Measurements from ENCODE around the gene SLC45A3.

Gene SLC45A3

DNA sequence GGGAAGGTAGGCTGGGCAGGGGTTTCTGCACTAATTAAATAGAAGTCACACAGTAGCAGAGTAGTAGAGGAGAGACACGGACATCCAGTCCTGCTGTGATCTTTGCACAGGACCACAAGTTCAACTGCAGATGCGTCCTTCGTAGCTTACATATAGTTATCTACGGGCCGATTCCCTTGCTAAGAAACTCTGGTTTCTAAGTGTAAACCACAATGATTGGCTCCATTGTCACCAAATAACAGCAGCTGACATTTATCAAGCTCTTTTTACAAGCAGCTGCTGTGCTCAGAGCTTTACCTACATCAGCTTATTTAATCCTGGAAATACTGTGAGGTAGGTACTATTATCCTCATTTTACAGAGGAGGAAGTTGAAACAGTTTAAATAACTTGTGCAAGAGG is 3.1 kb downstream of the SLC45A3 start:
- Histone ChIP-seq H3K4me1 (ENCODE audit: insufficient read depth, low read length) (peaks cover 37% of the 10 kb centered on the region), H3K9me3 (ENCODE audit: insufficient read depth, low read depth, low read length) (no peaks in the 10 kb centered on the region), H3K27me3 (ENCODE audit: insufficient read depth, low read length) (peaks cover 6% of the 10 kb centered on the region), H3K27ac (ENCODE audit: low read depth, low read length) (no peak overlapping the region), H3K4me3 (ENCODE audit: low read length) (no peak overlapping the region), H3K9ac (ENCODE audit: low read depth, low read length) (no peak overlapping the region), H3K36me3 (ENCODE audit: insufficient read depth, low read length) (no peaks in the 10 kb centered on the region)
- 76% methylated on average over 5 of the region's 5 CpGs for WGBS

GRCh38 chr1:205676597-205676996 is 3.7 kb downstream of the SLC45A3 start:
- Histone ChIP-seq H3K27ac (ENCODE audit: low read depth, low read length) (no peak overlapping the region), H3K4me3 (ENCODE audit: low read length) (no peak overlapping the region), H3K9me3 (ENCODE audit: insufficient read depth, low read depth, low read length) (no peaks in the 10 kb centered on the region), H3K36me3 (ENCODE audit: insufficient read depth, low read length) (no peaks in the 10 kb centered on the region), H3K9ac (ENCODE audit: low read depth, low read length) (no peak overlapping the region), H3K4me1 (ENCODE audit: insufficient read depth, low read length) (peaks cover 41% of the 10 kb centered on the region), H3K27me3 (ENCODE audit: insufficient read depth, low read length) (peaks cover 6% of the 10 kb centered on the region)
- 89% methylated on average over 3 of the region's 3 CpGs for WGBS

GRCh38 chr1:205676002-205676401 is 4.3 kb downstream of the SLC45A3 start:
- H3K9ac ChIP-seq (ENCODE audit: low read depth, low read length): no peak overlapping the region
- H3K4me1 ChIP-seq (ENCODE audit: insufficient read depth, low read length): peaks cover 47% of the 10 kb centered on the region
- WGBS: 92% methylated on average over 5 of the region's 5 CpGs
- no peak overlapping the region for H3K27ac ChIP-seq (ENCODE audit: low read depth, low read length)
- H3K36me3 ChIP-seq (ENCODE audit: insufficient read depth, low read length): no peaks in the 10 kb centered on the region
- H3K4me3 ChIP-seq (ENCODE audit: low read length): no peak overlapping the region
- no peaks in the 10 kb centered on the region for H3K9me3 ChIP-seq (ENCODE audit: insufficient read depth, low read depth, low read length)
- H3K27me3 ChIP-seq (ENCODE audit: insufficient read depth, low read length): peaks cover 3% of the 10 kb centered on the region

GRCh38 chr1:205675247-205675646 is 5.1 kb downstream of the SLC45A3 start:
- Histone ChIP-seq H3K27ac (ENCODE audit: low read depth, low read length) (no peak overlapping the region), H3K4me3 (ENCODE audit: low read length) (no peak overlapping the region), H3K4me1 (ENCODE audit: insufficient read depth, low read length) (peaks cover 49% of the 10 kb centered on the region), H3K9me3 (ENCODE audit: insufficient read depth, low read depth, low read length) (no peaks in the 10 kb centered on the region), H3K9ac (ENCODE audit: low read depth, low read length) (no peak overlapping the region), H3K36me3 (ENCODE audit: insufficient read depth, low read length) (no peaks in the 10 kb centered on the region), H3K27me3 (ENCODE audit: insufficient read depth, low read length) (no peaks in the 10 kb centered on the region)
- WGBS: 95% methylated on average over 4 of the region's 4 CpGs

DNA sequence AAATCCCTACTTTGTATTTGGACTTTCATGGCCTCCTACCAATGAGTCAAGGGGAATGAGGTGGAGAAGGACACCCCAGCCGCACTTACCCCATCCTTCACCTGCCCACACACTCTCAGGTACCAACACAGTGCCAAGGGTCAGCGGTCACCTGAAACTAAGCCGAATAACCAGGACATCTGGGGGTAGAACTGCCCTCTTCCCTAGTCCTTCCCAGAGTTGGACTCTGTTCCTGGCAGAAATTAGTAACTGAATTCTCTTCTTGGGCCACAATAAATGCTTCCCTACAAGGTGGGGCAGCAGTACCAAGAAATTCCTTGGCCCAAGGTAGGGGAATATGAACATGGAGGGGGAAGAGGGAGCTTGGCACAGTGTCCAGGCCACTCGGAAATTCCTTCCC is 7.3 kb downstream of the SLC45A3 start:
- H3K4me3 ChIP-seq (ENCODE audit: low read length): no peak overlapping the region
- no peaks in the 10 kb centered on the region for H3K27me3 ChIP-seq (ENCODE audit: insufficient read depth, low read length)
- H3K4me1 ChIP-seq (ENCODE audit: insufficient read depth, low read length): peaks cover 47% of the 10 kb centered on the region
- H3K9me3 ChIP-seq (ENCODE audit: insufficient read depth, low read depth, low read length): no peaks in the 10 kb centered on the region
- no peak overlapping the region; the same call in 1 of the 2 replicates for H3K27ac ChIP-seq (ENCODE audit: low read depth, low read length)
- H3K36me3 ChIP-seq (ENCODE audit: insufficient read depth, low read length): no peaks in the 10 kb centered on the region
- H3K9ac ChIP-seq (ENCODE audit: low read depth, low read length): no peak overlapping the region
- WGBS: 87% methylated on average over 4 of the region's 4 CpGs

DNA sequence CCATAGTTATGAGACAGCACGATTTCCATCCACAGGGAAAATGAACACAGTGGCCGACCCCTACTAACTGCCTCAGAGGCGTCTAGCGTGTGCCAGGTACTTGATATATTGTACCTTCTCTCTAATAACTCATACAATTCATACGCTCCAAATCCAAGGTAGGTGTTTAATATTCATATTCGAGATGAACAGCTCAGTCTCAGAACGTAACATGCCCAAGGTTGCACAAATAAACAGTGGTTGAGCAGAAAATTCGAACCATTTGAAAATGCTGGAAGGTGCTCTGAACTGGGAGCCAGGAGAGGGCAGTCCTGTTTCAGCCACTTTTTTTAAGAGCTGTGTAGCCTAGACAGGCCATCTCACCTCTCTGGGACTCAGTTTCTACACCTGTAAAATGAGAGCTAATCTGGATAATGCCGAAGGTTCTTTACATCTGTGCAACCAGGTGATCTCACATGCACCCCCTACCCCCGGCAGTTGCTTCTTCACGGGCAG is 7.9 kb downstream of the SLC45A3 start:
- Histone ChIP-seq H3K27me3 (ENCODE audit: insufficient read depth, low read length) (no peaks in the 10 kb centered on the region), H3K4me3 (ENCODE audit: low read length) (no peak overlapping the region), H3K9me3 (ENCODE audit: insufficient read depth, low read depth, low read length) (no peaks in the 10 kb centered on the region), H3K27ac (ENCODE audit: low read depth, low read length) (peak overlapping the region; percentile 78), H3K36me3 (ENCODE audit: insufficient read depth, low read length) (no peaks in the 10 kb centered on the region), H3K9ac (ENCODE audit: low read depth, low read length) (peak overlapping the region; percentile 44; the same call in 1 of the 2 replicates), H3K4me1 (ENCODE audit: insufficient read depth, low read length) (peaks cover 47% of the 10 kb centered on the region)
- 71% methylated on average over 11 of the region's 11 CpGs for WGBS

GRCh38 chr1:205670611-205671430 is 9.5 kb downstream of the SLC45A3 start:
- peak overlapping the region; percentile 90 for H3K27ac ChIP-seq (ENCODE audit: low read depth, low read length)
- H3K27me3 ChIP-seq (ENCODE audit: insufficient read depth, low read length): no peaks in the 10 kb centered on the region
- 10% methylated on average over 13 of the region's 13 CpGs for WGBS
- peak overlapping the region; percentile 36 for H3K4me3 ChIP-seq (ENCODE audit: low read length)
- H3K9ac ChIP-seq (ENCODE audit: low read depth, low read length): peak overlapping the region; percentile 71
- peaks cover 38% of the 10 kb centered on the region for H3K4me1 ChIP-seq (ENCODE audit: insufficient read depth, low read length)
- no peaks in the 10 kb centered on the region for H3K9me3 ChIP-seq (ENCODE audit: insufficient read depth, low read depth, low read length)
- H3K36me3 ChIP-seq (ENCODE audit: insufficient read depth, low read length): no peaks in the 10 kb centered on the region

GRCh38 chr1:205670150-205670446 is 10.2 kb downstream of the SLC45A3 start:
- peaks cover 43% of the 10 kb centered on the region for H3K4me1 ChIP-seq (ENCODE audit: insufficient read depth, low read length)
- no peaks in the 10 kb centered on the region for H3K27me3 ChIP-seq (ENCODE audit: insufficient read depth, low read length)
- no peaks in the 10 kb centered on the region for H3K36me3 ChIP-seq (ENCODE audit: insufficient read depth, low read length)
- peak overlapping the region; percentile 71; the same call in 1 of the 2 replicates for H3K9ac ChIP-seq (ENCODE audit: low read depth, low read length)
- H3K27ac ChIP-seq (ENCODE audit: low read depth, low read length): peak overlapping the region; percentile 90
- peak overlapping the region; percentile 36 for H3K4me3 ChIP-seq (ENCODE audit: low read length)
- no peaks in the 10 kb centered on the region for H3K9me3 ChIP-seq (ENCODE audit: insufficient read depth, low read depth, low read length)
- 48% methylated on average over 5 of the region's 5 CpGs for WGBS

DNA sequence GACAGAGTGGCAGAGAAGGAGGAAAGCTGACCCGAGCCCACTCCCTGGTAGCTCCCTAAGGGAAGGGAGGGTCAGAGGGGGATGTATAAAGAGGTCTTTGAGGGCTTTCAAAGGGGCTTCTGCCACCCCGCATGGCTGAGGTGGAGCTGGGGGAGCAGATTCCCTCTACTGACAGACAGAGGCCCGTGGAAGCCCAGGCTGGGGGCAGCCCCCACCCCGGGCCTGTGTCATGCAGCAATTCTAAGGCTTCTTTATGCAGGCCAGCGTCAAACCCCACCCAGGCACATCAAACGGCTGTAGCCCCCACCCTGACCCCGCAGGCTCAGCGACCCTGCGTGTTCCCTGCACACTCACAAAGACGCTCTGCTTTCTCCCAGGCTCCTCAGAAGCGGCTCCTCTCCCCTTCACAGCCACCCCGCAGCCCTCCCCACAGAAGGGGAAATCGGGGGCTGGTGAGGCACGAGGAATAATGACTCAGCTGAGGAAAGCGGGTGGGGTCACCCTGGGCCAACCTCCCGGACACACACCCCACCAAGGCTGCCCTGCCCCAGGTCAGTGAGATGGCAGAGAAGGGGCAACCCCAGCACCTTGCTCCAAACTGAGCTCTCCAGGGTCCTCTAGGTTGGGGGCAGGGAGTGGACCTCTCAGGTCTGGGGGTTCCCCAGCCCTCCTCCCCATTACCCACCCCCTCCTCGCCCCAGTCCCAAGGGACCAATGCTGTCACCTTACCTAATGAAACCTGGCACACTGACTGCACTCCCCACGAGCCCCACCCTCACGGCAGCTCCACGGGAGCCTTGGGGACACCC is 10.8 kb downstream of the SLC45A3 start:
- 37% methylated on average over 18 of the region's 20 CpGs for WGBS
- H3K27me3 ChIP-seq (ENCODE audit: insufficient read depth, low read length): no peaks in the 10 kb centered on the region
- H3K9ac ChIP-seq (ENCODE audit: low read depth, low read length): peak overlapping the region; percentile 71; the same call in 1 of the 2 replicates
- H3K36me3 ChIP-seq (ENCODE audit: insufficient read depth, low read length): no peaks in the 10 kb centered on the region
- H3K4me1 ChIP-seq (ENCODE audit: insufficient read depth, low read length): peaks cover 45% of the 10 kb centered on the region
- H3K27ac ChIP-seq (ENCODE audit: low read depth, low read length): peak overlapping the region; percentile 90
- H3K9me3 ChIP-seq (ENCODE audit: insufficient read depth, low read depth, low read length): no peaks in the 10 kb centered on the region
- 0 out of 2 replicates have a peak overlapping the region, but pooled peaks have one; percentile 36 for H3K4me3 ChIP-seq (ENCODE audit: low read length)

DNA sequence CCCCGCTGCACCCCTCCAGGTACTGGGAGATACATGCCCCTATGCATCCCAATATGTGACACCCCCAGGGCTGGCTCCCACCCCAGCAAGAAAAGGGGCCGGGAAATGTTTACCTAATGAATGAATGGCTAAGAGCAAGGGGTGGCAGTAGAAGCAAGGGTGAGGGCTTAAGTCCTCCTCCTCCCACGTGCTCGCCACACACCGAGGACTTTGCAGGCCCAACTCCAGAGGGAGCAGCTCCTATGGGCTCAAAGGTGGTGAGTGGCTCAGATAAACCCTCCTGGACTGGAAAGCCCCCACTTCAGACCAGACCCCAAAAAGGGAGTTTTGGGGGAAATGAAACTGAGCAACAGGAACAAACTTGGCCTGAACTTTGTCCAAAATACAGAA is 11.4 kb downstream of the SLC45A3 start:
- 62% methylated on average over 5 of the region's 5 CpGs for WGBS
- Histone ChIP-seq H3K27me3 (ENCODE audit: insufficient read depth, low read length) (no peaks in the 10 kb centered on the region), H3K4me3 (ENCODE audit: low read length) (no peak overlapping the region), H3K9me3 (ENCODE audit: insufficient read depth, low read depth, low read length) (no peaks in the 10 kb centered on the region), H3K27ac (ENCODE audit: low read depth, low read length) (peak overlapping the region; percentile 90; the same call in 1 of the 2 replicates), H3K36me3 (ENCODE audit: insufficient read depth, low read length) (0 out of 2 replicates have a peak, but pooled peaks cover 3% of the 10 kb centered on the region), H3K9ac (ENCODE audit: low read depth, low read length) (no peak overlapping the region), H3K4me1 (ENCODE audit: insufficient read depth, low read length) (peaks cover 45% of the 10 kb centered on the region)

Data from HUES64 (cell line).